Activated B cell treated with CpG ODN at 0.5 μM for 24 hours (primary cell): Measurements from ENCODE around the gene VSNL1. TPM values are rescaled to one million over a fixed set of nuclear protein-coding genes. Genes with fewer than 3 reads are reported as not detected.

Experiments used
- ATAC-seq: fragments of 200-7000 bp; cut with Tn5 transposase; one replicate; pipeline ENCODE4 v1.10.0; 2021; ENCODE audit warnings: low read depth, mild to moderate bottlenecking, moderate library complexity
- CTCF ChIA-PET: fragments of 350-600 bp; sonication (Branson Sonifier 250); formaldehyde crosslinking; loops from one replicate; lab custom pipeline; 2021; ENCODE audit warnings: antibody characterized with exemption; lab: Charles Lee
- POLR2A ChIA-PET: fragments of 350-600 bp; sonication (Branson Sonifier 250); formaldehyde crosslinking; loops from one replicate; lab custom pipeline; 2021; ENCODE audit warnings: antibody characterized with exemption; lab: Charles Lee
- DNase-seq: peaks from one replicate; pipeline ENCODE4 v3.0.0; 2022
- H3K27ac Mint-ChIP-seq: one replicate; pipeline ENCODE4 v1.8.0; 2020; ENCODE audit warnings: mixed read lengths
- H3K27me3 Mint-ChIP-seq: one replicate; pipeline ENCODE4 v1.8.0; 2021; ENCODE audit warnings: mixed read lengths
- H3K36me3 Mint-ChIP-seq: one replicate; pipeline ENCODE4 v1.8.0; 2021; ENCODE audit warnings: low read depth, mixed read lengths
- H3K4me1 Mint-ChIP-seq: one replicate; pipeline ENCODE4 v1.8.0; 2021; ENCODE audit warnings: mixed read lengths
- H3K4me3 Mint-ChIP-seq: one replicate; pipeline ENCODE4 v1.8.0; 2020; ENCODE audit warnings: mild to moderate bottlenecking, mixed read lengths
- H3K9me3 Mint-ChIP-seq: one replicate; pipeline ENCODE4 v1.8.0; 2020; ENCODE audit warnings: mixed read lengths
- intact Hi-C: fragments of 100-400 bp; cut with micrococcal nuclease; formaldehyde crosslinking; loops from one replicate; pipeline ENCODE4 v1.15.1; 2024
- total RNA-seq: library from RNA; stranded (reverse); gene quantifications from 2 replicates; pipeline ENCODE4 v1.2.3, GENCODE V29; 2022
- TF ChIP-seq, protein P1 (sequence below): fragments of 200-600 bp; IDR thresholded peaks from one replicate; pipeline ENCODE4 v1.8.0; 2022; ENCODE audit warnings: antibody characterized with exemption, mild to moderate bottlenecking

Gene VSNL1
- total RNA-seq, 1 donor from 2014 or later: not detected

DNA sequence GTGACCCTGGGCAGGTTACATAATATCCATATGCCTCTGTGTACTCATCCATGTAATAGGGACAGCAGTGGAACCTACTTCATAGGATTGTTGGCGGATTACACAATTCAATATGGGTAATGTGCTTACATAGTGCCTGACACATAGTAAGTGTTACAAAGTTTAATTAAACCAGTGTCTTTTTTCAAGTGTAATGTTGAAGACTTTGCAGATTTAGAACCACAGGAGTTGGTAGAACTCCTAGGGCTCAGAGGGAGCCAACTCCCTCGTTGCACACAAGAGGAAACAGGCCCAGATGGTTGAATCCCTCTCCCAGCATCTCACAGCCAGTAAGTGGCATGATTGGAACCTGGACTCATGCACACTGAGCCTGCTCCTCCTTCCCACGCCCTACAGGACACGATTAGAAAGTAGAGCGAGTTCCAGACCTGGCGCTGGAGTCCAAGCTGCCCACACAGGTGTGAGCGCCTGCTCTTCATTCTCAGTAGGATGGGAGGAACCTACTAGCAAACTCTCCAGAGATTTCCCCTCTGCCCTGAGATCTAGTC is 97.8 kb downstream of the VSNL1 start:
- no peak overlapping the region for H3K4me3 Mint-ChIP-seq
- TF ChIP-seq, protein P1, sequence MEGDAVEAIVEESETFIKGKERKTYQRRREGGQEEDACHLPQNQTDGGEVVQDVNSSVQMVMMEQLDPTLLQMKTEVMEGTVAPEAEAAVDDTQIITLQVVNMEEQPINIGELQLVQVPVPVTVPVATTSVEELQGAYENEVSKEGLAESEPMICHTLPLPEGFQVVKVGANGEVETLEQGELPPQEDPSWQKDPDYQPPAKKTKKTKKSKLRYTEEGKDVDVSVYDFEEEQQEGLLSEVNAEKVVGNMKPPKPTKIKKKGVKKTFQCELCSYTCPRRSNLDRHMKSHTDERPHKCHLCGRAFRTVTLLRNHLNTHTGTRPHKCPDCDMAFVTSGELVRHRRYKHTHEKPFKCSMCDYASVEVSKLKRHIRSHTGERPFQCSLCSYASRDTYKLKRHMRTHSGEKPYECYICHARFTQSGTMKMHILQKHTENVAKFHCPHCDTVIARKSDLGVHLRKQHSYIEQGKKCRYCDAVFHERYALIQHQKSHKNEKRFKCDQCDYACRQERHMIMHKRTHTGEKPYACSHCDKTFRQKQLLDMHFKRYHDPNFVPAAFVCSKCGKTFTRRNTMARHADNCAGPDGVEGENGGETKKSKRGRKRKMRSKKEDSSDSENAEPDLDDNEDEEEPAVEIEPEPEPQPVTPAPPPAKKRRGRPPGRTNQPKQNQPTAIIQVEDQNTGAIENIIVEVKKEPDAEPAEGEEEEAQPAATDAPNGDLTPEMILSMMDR: no peak
- POLR2A ChIA-PET: no interaction called here
- DNase-seq (no peak), ATAC-seq (no peak)
- no peaks in the 10 kb centered on the region for H3K9me3 Mint-ChIP-seq
- H3K36me3 Mint-ChIP-seq: no peaks in the 10 kb centered on the region
- H3K27ac Mint-ChIP-seq: no peak overlapping the region
- H3K27me3 Mint-ChIP-seq: peaks cover 2% of the 10 kb centered on the region
- H3K4me1 Mint-ChIP-seq: peaks cover 3% of the 10 kb centered on the region
- CTCF ChIA-PET: no interaction called here
- intact Hi-C loops: no loop called here

DNA sequence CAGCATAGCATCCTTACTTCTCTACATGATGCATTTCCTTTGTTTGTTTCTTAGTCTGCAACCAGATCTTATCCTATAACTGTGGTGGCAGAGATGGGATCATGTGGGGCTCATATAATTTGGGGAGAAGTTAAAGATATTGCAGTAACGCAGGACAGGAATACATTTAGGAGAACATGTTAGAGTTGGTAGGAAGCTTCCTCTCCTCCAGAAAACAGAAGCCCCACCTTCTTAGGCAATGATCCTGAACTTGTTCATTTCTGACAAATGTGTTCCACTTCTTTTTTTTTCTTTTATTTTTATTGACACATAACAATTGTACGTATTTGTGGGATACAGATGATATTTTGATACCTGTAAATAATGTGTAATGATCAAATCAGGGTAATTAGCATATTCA is 99.9 kb downstream of the VSNL1 start:
- TF ChIP-seq, protein P1: no peak
- peaks cover 6% of the 10 kb centered on the region for H3K4me1 Mint-ChIP-seq
- no peak overlapping the region for H3K4me3 Mint-ChIP-seq
- ATAC-seq: no peak
- H3K27me3 Mint-ChIP-seq: peaks cover 2% of the 10 kb centered on the region
- H3K27ac Mint-ChIP-seq: no peak overlapping the region
- DNase-seq: no peak
- H3K36me3 Mint-ChIP-seq: no peaks in the 10 kb centered on the region
- ChIA-PET CTCF (interaction anchor here (1.0 kb wide), 1 partner anchor 31 kb away, joined by 5 read pairs; no protein-coding TSS in a partner anchor), POLR2A (no interaction called here)
- H3K9me3 Mint-ChIP-seq: no peaks in the 10 kb centered on the region
- intact Hi-C loops: no loop called here

DNA sequence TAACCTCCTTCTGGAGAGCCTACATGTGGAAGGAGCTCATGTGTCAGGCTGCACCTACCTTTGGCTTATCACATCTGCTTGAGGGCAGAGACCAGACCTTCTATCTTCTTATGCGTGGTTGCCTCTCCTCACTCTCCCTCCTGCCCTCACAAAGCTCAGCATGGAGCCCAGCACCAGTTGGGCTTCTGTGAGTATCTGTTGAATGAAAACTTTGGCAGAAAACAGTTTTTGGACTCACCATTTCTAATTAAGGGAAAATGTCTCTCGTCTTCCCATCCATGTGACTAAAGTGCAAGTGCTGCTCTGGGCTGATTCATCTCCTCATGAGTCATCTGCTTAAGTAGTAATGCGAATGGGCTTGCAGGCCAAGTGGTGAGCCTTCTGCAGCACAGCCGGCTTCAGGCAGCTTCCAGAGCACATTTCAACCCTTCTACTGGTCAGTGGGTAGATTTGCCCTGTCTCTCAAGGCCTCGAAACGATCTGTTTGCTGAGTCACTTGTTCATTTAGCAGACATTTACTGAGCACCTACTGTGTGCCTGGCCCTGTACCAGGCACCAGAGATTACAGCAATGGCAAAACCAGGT is 102.6 kb downstream of the VSNL1 start:
- POLR2A ChIA-PET: no interaction called here
- H3K36me3 Mint-ChIP-seq: no peaks in the 10 kb centered on the region
- H3K27me3 Mint-ChIP-seq: peaks cover 2% of the 10 kb centered on the region
- intact Hi-C loops: no loop called here
- no peak overlapping the region for H3K4me3 Mint-ChIP-seq
- CTCF ChIA-PET: no interaction called here
- no peak for DNase-seq
- TF ChIP-seq, protein P1: no peak
- no peak for ATAC-seq
- H3K4me1 Mint-ChIP-seq: peaks cover 18% of the 10 kb centered on the region
- H3K27ac Mint-ChIP-seq: no peak overlapping the region
- no peaks in the 10 kb centered on the region for H3K9me3 Mint-ChIP-seq

DNA sequence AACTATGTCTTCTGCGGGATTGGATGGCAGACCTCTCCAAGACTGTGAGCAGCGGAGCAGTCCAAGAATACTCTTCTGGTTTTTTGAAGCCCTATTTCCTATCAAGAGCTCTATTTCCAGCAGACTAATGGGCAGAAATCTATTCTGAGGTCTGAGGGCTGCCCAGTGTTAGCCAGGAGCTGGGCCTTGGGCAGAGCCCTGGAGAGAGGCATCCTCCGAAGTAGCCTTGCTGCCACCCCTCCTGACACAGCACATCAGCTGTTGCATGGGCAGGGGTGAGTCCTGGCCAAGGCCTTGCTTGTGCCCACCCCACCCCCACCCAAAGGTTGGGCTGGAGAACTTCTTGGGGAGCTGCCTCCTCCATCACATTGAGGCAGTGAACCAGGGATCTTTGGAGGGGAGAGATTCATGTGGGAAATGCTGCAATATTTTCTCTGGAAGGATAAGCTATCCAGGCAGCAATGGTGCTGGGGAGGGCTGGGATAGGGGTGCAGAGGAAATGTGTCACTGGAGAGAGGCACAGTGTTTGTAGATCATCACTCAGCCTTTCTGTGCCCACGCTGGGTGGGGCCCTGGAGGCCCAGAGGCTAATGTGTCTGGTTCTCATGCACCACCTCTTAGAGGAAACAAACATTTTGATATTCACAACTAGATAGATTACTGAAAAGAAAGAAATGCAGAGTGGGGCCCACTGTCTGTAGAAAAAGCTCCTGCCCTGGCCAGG is 104.7 kb downstream of the VSNL1 start:
- CTCF ChIA-PET: interaction anchor here (0.6 to 4.0 kb wide), 8 partner anchors 9 to 533 kb away, joined by 3 to 35 read pairs (median 4); no protein-coding TSS in a partner anchor
- intact Hi-C loops: loop anchor here (5.0 kb wide), 2 partner anchors 128 to 732 kb away; partner anchors contain the start of gene RAD51AP2
- TF ChIP-seq, protein P1: no peak
- Mint-ChIP-seq H3K27ac (no peak overlapping the region), H3K36me3 (no peaks in the 10 kb centered on the region), H3K4me1 (peaks cover 18% of the 10 kb centered on the region), H3K9me3 (no peaks in the 10 kb centered on the region), H3K4me3 (no peak overlapping the region), H3K27me3 (no peaks in the 10 kb centered on the region)
- no peak for DNase-seq
- no peak for ATAC-seq
- POLR2A ChIA-PET: interaction anchor here (1.8 kb wide), 1 partner anchor 13 kb away, joined by 5 read pairs; no protein-coding TSS in a partner anchor
